GM12865 (cell line): ENCODE measurements around the gene RHD.

Source experiments
- DNase-seq: peaks from one replicate; pipeline ENCODE4 v3.0.0; 2010; ENCODE audit warnings: low read depth
- H3K4me3 ChIP-seq: 2 replicates; pipeline ENCODE4 v1.5.1; 2011; ENCODE audit warnings: mild to moderate bottlenecking, low read depth, low read length, control low read depth
- TF ChIP-seq, protein P1 (sequence below): IDR thresholded peaks from 2 replicates; pipeline ENCODE4 v1.5.1; 2011; ENCODE audit warnings: low read length, control low read depth, low read depth, inconsistent platforms; ENCODE audit not compliant: insufficient read depth; ENCODE audit errors: missing control alignments

The RHD gene

DNA sequence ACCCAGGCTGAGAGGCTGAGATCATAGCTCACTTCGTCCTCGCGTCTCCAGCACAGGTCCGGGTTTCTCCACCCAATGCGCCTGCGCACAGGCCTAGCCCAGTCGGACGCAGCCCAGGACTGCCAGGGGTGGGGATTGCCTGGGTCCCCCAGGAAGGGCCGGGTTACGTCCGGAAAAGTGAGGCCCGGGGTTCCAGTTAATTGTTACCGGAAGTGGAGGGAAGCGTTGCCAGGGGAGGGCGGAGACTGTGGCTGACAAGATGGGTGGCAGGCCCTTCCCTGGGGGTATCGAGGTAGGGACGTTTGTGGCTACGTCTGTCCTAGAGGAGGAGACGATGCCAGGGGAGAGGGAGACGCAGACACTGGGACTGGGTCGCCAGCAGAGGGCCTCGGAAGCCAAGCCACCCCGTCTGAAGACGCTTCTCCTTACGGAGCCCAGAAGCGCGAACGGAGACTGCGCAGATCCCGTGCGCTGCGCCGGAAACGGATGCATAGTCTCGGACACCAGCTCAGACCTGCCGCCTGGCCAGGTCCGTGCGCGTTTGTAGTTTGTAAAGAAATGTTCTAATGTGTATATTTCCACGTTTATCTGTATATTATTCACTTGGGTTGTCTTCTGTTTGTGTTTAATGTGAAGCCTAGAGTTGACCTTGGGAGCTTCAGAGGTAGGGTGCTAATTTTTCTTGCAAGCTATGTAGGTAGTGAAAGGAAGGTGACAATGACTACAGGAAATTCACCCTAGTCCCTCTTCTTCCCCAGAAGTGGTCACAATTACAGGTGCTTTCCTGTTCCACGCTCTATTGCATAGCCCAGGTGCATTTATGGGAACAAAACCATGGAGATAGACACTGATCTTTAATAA, 32.4 kb upstream of the RHD start:
- peak; percentile 97 for DNase-seq
- TF ChIP-seq, protein P1, sequence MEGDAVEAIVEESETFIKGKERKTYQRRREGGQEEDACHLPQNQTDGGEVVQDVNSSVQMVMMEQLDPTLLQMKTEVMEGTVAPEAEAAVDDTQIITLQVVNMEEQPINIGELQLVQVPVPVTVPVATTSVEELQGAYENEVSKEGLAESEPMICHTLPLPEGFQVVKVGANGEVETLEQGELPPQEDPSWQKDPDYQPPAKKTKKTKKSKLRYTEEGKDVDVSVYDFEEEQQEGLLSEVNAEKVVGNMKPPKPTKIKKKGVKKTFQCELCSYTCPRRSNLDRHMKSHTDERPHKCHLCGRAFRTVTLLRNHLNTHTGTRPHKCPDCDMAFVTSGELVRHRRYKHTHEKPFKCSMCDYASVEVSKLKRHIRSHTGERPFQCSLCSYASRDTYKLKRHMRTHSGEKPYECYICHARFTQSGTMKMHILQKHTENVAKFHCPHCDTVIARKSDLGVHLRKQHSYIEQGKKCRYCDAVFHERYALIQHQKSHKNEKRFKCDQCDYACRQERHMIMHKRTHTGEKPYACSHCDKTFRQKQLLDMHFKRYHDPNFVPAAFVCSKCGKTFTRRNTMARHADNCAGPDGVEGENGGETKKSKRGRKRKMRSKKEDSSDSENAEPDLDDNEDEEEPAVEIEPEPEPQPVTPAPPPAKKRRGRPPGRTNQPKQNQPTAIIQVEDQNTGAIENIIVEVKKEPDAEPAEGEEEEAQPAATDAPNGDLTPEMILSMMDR: peak; percentile 71
- peak overlapping the region; percentile 61 for H3K4me3 ChIP-seq

- no peak overlapping the region for H3K4me3 ChIP-seq
- DNase-seq: no peak
- TF ChIP-seq, protein P1: no peak
Observed at GRCh38 chr1:25243907-25244306, 28.4 kb upstream of the RHD start.

- DNase-seq: no peak
- TF ChIP-seq, protein P1: no peak
- H3K4me3 ChIP-seq: peak overlapping the region; percentile 73
Observed at GRCh38 chr1:25245393-25245792, 26.9 kb upstream of the RHD start.

- DNase-seq: peak; percentile 24
- TF ChIP-seq, protein P1: no peak
- peak overlapping the region; percentile 73 for H3K4me3 ChIP-seq
Observed at GRCh38 chr1:25245809-25246599, 26.3 kb upstream of the RHD start.

- peak overlapping the region; percentile 73 for H3K4me3 ChIP-seq
- TF ChIP-seq, protein P1: no peak
- peak; percentile 36 for DNase-seq
Observed at GRCh38 chr1:25246600-25247023, 25.7 kb upstream of the RHD start.

- TF ChIP-seq, protein P1: no peak
- peak; percentile 99 for DNase-seq
- peak within 1 kb of the TSS; percentile 73 for H3K4me3 ChIP-seq
Observed at GRCh38 chr1:25247024-25247828, 25.1 kb upstream of the RHD start, which contains the start of gene RSRP1. RSRP1 (minus strand) TSS chr1:25247454; CDS start chr1:25246963, 491 bp downstream.
